ENCODE data around the gene TATDN2. TPM values are rescaled to one million over a fixed set of nuclear protein-coding genes. Genes with fewer than 3 reads are reported as not detected.

The TATDN2 gene
- total and polyA plus RNA-seq, 2 donors from 2014 or later: 15.5 to 31.8 TPM

DNA sequence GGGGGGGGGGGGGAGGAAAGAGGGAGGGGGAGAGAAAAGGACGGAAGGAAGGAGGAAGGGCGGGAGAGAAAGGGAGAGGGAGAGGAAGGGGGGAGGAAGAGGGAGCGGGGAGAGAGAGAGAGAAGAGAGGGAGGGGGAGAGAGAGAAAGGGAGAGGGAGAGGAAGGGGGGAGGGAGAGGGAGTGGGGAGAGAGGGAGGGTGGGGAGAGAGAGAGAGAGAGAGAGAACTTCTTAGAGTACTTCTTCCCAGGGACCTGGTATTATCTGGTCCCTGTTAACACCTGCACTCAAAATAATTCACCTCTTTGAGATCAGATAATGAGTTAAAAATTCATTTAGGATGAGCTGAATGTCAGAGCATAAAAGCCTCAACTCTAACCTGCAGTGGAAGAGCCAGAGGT, 71.5 kb downstream of the TATDN2 start:
- H3K27ac ChIP-seq (ENCODE audit: low read depth in 2 of 2, low read length in 2 of 2): no peak overlapping the region
- no peak for FAIRE-seq

GRCh38 chr3:10320320-10320677, 72.0 kb downstream of the TATDN2 start:
- Histone ChIP-seq H3K4me3 (ENCODE audit: low read length in 3 of 3) (peak overlapping the region; percentile 77 to 100 (median 84)), H3K4me1 (ENCODE audit: control insufficient read depth in 2 of 3, insufficient read depth in 2 of 3, low read depth in 1 of 3, low read length in 3 of 3) (peaks cover 0 to 23% (median 3%) of the 10 kb centered on the region in 3 donors), H3K27me3 (ENCODE audit: control insufficient read depth, insufficient read depth, low read length) (no peaks in the 10 kb centered on the region), H3K36me3 (ENCODE audit: control insufficient read depth in 2 of 3, insufficient read depth in 3 of 3, low read length in 3 of 3) (peaks cover 9 to 22% (median 14%) of the 10 kb centered on the region in 3 donors), H3K9me3 (ENCODE audit: control insufficient read depth in 2 of 3, insufficient read depth in 1 of 3, low read length in 3 of 3) (no peaks in the 10 kb centered on the region), H3K27ac (ENCODE audit: low read depth in 2 of 2, low read length in 2 of 2) (peak overlapping the region; percentile 48 to 85), H3K9ac (ENCODE audit: low read length in 3 of 3) (peak overlapping the region; percentile 62 to 93 (median 79))
- intact Hi-C loops (cut with DNase I): no loop called here
- no peak for FAIRE-seq
- DNase-seq: no peak
- TF ChIP-seq, protein P1, sequence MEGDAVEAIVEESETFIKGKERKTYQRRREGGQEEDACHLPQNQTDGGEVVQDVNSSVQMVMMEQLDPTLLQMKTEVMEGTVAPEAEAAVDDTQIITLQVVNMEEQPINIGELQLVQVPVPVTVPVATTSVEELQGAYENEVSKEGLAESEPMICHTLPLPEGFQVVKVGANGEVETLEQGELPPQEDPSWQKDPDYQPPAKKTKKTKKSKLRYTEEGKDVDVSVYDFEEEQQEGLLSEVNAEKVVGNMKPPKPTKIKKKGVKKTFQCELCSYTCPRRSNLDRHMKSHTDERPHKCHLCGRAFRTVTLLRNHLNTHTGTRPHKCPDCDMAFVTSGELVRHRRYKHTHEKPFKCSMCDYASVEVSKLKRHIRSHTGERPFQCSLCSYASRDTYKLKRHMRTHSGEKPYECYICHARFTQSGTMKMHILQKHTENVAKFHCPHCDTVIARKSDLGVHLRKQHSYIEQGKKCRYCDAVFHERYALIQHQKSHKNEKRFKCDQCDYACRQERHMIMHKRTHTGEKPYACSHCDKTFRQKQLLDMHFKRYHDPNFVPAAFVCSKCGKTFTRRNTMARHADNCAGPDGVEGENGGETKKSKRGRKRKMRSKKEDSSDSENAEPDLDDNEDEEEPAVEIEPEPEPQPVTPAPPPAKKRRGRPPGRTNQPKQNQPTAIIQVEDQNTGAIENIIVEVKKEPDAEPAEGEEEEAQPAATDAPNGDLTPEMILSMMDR (IDR thresholded peaks at IDR 0.05; ENCODE audit: borderline replicate concordance, extremely low read depth, insufficient read depth): no peak

More for the DNA sequence above, 71.5 kb downstream of the TATDN2 start:
- DNase-seq: no peak
- Histone ChIP-seq H3K36me3 (ENCODE audit: control insufficient read depth in 2 of 3, insufficient read depth in 3 of 3, low read length in 3 of 3) (peaks cover 10 to 26% (median 17%) of the 10 kb centered on the region in 3 donors), H3K4me3 (ENCODE audit: low read length in 3 of 3) (peak overlapping the region; percentile 77 to 100 (median 84)), H3K9ac (ENCODE audit: low read length in 3 of 3) (peak overlapping the region; percentile 62 to 93 (median 79)), H3K9me3 (ENCODE audit: control insufficient read depth in 2 of 3, insufficient read depth in 1 of 3, low read length in 3 of 3) (no peaks in the 10 kb centered on the region), H3K27me3 (ENCODE audit: control insufficient read depth, insufficient read depth, low read length) (no peaks in the 10 kb centered on the region), H3K4me1 (ENCODE audit: control insufficient read depth in 2 of 3, insufficient read depth in 2 of 3, low read depth in 1 of 3, low read length in 3 of 3) (peaks cover 0 to 23% (median 3%) of the 10 kb centered on the region in 3 donors)
- intact Hi-C loops (cut with DNase I): no loop called here
- TF ChIP-seq, protein P1 (IDR thresholded peaks at IDR 0.05; ENCODE audit: borderline replicate concordance, extremely low read depth, insufficient read depth): no peak

GRCh38 chr3:10321630-10322351, 73.5 kb downstream of the TATDN2 start:
- peaks cover 0 to 21% (median 3%) of the 10 kb centered on the region in 3 donors for H3K4me1 ChIP-seq (ENCODE audit: control insufficient read depth in 2 of 3, insufficient read depth in 2 of 3, low read depth in 1 of 3, low read length in 3 of 3)
- DNase-seq (no peak), FAIRE-seq (no peak)
- H3K9ac ChIP-seq (ENCODE audit: low read length in 3 of 3): no peak overlapping the region
- H3K27me3 ChIP-seq (ENCODE audit: control insufficient read depth, insufficient read depth, low read length): no peaks in the 10 kb centered on the region
- TF ChIP-seq, protein P1 (IDR thresholded peaks at IDR 0.05; ENCODE audit: borderline replicate concordance, extremely low read depth, insufficient read depth): no peak
- peaks cover 4 to 11% (median 6%) of the 10 kb centered on the region in 3 donors for H3K36me3 ChIP-seq (ENCODE audit: control insufficient read depth in 2 of 3, insufficient read depth in 3 of 3, low read length in 3 of 3)
- H3K4me3 ChIP-seq (ENCODE audit: low read length in 3 of 3): peak overlapping the region in 1 of 3 donors; percentile 84
- no peaks in the 10 kb centered on the region for H3K9me3 ChIP-seq (ENCODE audit: control insufficient read depth in 2 of 3, insufficient read depth in 1 of 3, low read length in 3 of 3)
- intact Hi-C loops (cut with DNase I): no loop called here
- no peak overlapping the region for H3K27ac ChIP-seq (ENCODE audit: low read depth in 2 of 2, low read length in 2 of 2)

All from kidney (tissue), 14 donors.